ENCODE data around the gene NAPEPLD. TPM values are rescaled to one million over a fixed set of nuclear protein-coding genes. Genes with fewer than 3 reads are reported as not detected.
"Not testable (repeated sequence)": the region's sequence is repeated elsewhere in the genome, so short reads cannot be mapped to it uniquely, and the experiment has no call there.

Gene NAPEPLD
- total and polyA plus RNA-seq, 3 experiments from 2014 or later, result 7.6 to 8.5 (median 8.4) TPM

DNA sequence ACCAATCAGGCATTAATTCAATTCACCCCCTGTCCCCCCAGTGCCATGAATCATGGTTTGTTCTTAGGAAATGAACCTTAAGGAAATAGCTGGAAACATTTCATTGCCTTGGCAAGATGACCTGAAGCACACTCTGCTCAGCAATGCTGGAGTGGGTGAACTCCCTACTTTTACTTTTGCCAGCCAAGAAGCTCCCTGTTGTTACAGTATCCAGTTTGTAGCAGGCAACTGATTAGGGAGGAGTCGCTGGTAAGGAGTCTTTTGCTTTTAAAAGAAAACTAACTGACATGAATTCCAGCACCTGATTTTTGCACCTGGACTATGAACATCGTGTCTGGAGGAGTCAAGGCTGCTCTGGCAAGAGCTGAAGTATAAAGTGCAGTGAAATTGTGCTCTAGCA, 13.7 kb upstream of the NAPEPLD start:
- H3K4me3 ChIP-seq (ENCODE audit: low read length); CTCF ChIA-PET; H3K27ac ChIP-seq (ENCODE audit: low read depth, low read length); DNase-seq; H3K27me3 Mint-ChIP-seq; H3K4me1 Mint-ChIP-seq; H3K9me3 Mint-ChIP-seq; H3K27ac Mint-ChIP-seq; H3K27me3 ChIP-seq (ENCODE audit: insufficient read depth, low read length, poor library complexity, severe bottlenecking); H3K36me3 Mint-ChIP-seq; H3K36me3 ChIP-seq (ENCODE audit: insufficient read depth, low read length); POLR2A ChIA-PET; H3K4me1 ChIP-seq (ENCODE audit: insufficient read depth, low read length); H3K4me3 Mint-ChIP-seq; H3K9me3 ChIP-seq (ENCODE audit: low read length): not testable (repeated sequence)

DNA sequence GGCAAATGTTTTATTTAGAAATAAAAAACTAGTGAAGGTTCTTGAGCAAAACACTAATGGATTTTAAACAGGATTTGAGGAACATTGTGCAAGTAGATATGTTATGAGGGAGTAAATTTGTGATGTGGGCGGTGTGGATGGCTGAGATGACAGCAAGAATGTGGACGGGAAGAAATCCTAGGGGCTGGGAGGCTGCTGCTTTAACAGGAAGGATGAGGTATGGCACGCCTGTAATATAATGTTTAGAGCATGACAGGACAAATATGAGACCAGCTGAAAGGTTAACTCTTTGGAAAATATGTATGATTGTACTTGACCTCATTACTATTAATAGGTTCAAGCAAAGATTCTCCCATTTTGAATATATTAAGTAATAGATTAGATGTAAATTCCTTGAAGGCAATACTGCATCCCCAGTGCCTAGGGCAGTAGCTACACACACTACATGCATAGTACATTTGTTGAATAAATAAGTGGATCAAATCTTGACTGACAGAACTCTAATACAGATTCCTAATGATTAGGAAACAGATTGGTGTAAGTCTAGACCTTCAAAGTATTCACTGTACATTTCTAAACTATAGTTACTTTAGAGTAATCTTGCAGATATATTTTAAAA, 13.2 kb upstream of the NAPEPLD start:
- H3K27ac ChIP-seq (ENCODE audit: low read depth, low read length); H3K9me3 ChIP-seq (ENCODE audit: low read length); H3K36me3 ChIP-seq (ENCODE audit: insufficient read depth, low read length); H3K27ac Mint-ChIP-seq; H3K36me3 Mint-ChIP-seq; H3K27me3 Mint-ChIP-seq; H3K4me3 ChIP-seq (ENCODE audit: low read length); H3K4me1 ChIP-seq (ENCODE audit: insufficient read depth, low read length); CTCF ChIA-PET; DNase-seq; H3K27me3 ChIP-seq (ENCODE audit: insufficient read depth, low read length, poor library complexity, severe bottlenecking); POLR2A ChIA-PET; H3K4me1 Mint-ChIP-seq; H3K4me3 Mint-ChIP-seq; H3K9me3 Mint-ChIP-seq: not testable (repeated sequence)

DNA sequence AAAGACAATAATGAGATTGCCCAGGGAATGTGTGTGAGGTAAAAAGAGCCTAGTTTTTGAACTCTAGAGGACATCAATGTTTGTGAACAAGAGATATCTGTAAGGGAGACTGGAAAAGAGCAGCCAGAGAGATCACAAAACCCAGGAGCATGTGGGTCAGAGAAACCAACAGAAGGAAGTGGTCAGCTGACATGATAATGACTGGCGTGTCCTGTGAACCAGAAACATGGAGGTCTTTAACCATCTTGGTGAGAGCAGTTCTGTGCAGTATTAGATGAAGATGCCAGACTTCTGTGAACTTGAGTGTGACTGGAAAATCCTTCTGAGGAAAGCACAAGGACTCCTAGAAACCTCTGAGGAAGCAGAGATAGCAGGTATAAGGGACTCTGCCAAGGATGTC, 10.2 kb upstream of the NAPEPLD start:
- peaks cover 12 to 14% (median 12%) of the 10 kb centered on the region in 3 donors for H3K4me1 Mint-ChIP-seq
- H3K4me1 ChIP-seq (ENCODE audit: insufficient read depth, low read length); H3K27me3 ChIP-seq (ENCODE audit: insufficient read depth, low read length, poor library complexity, severe bottlenecking); H3K4me3 ChIP-seq (ENCODE audit: low read length); H3K9me3 Mint-ChIP-seq; CTCF ChIA-PET; POLR2A ChIA-PET; DNase-seq; H3K27me3 Mint-ChIP-seq; H3K27ac ChIP-seq (ENCODE audit: low read depth, low read length); H3K36me3 ChIP-seq (ENCODE audit: insufficient read depth, low read length); H3K9me3 ChIP-seq (ENCODE audit: low read length); H3K36me3 Mint-ChIP-seq; H3K4me3 Mint-ChIP-seq: not testable (repeated sequence)
- peak overlapping the region in 1 of 8 donors; percentile 26 for H3K27ac Mint-ChIP-seq

DNA sequence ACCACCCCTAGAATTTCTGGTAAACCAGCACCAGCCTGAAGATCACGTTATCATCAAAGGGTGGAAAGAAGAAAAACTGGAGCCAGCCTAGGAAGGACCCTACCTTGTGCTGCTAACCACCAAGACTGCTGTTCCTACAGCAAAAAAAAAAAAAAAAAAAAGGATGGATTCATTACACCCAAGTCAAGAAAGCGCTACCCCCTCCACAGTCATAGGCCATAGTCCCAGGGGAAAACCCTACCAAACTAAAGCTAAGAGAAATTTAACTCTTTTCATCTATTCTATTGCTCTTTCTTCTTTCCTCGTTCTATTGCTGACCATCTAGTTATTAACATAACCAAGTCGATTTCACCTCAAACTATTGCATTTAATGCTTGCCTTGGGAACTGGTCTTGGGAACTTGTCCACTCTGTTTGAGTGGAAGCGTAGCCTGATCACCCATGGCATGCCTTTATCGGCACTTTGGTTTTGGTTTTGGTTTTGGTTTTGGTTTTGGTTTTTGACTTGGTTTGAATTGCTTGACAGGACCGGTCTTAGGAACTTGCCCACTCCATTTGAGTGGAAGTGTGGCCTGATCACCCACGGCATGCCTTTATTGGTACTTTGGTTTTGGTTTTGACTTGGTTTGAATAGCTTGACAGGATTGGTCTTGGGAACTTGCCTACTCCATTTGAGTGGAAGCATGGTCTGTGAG, 6.6 kb upstream of the NAPEPLD start:
- DNase-seq, result peak in 1 of 5 donors; percentile 22
- Mint-ChIP-seq H3K27ac (peak overlapping the region; percentile 41 to 91 (median 87)), H3K4me3 (peak overlapping the region; percentile 75 to 90 (median 78)), H3K4me1 (peaks cover 12 to 20% (median 14%) of the 10 kb centered on the region in 3 donors)
- H3K36me3 Mint-ChIP-seq; POLR2A ChIA-PET; H3K9me3 ChIP-seq (ENCODE audit: low read length); H3K27ac ChIP-seq (ENCODE audit: low read depth, low read length); H3K36me3 ChIP-seq (ENCODE audit: insufficient read depth, low read length); H3K27me3 Mint-ChIP-seq; H3K4me1 ChIP-seq (ENCODE audit: insufficient read depth, low read length); CTCF ChIA-PET; H3K9me3 Mint-ChIP-seq; H3K4me3 ChIP-seq (ENCODE audit: low read length); H3K27me3 ChIP-seq (ENCODE audit: insufficient read depth, low read length, poor library complexity, severe bottlenecking): not testable (repeated sequence)

DNA sequence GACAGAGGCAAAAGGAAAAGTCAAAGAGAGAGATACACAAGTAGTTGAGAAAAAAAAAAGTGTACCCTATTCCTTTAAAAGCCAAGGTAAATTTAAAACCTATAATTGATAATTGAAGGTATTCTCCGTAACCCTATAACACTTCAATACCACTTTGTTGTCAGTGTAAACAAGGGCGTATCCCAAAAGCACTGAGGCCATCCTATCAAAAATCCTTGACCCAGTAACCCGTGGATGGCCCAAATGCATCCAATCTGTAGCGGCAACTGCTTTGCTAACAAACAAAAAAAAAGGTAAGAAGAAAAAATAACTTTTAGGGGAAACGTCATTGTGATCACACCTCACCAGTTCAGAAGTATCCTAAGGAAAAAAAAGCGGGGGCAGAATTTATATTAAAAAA, 5.1 kb upstream of the NAPEPLD start:
- Mint-ChIP-seq H3K27ac (peak overlapping the region in 1 of 8 donors; percentile 64), H3K4me3 (peak overlapping the region in 1 of 7 donors; percentile 48), H3K9me3 (no peaks in the 10 kb centered on the region), H3K4me1 (peaks cover 18 to 30% (median 23%) of the 10 kb centered on the region in 3 donors), H3K36me3 (peaks cover 0 to 3% (median 1%) of the 10 kb centered on the region in 3 donors), H3K27me3 (peaks cover 0 to 1% of the 10 kb centered on the region in 2 donors)
- Histone ChIP-seq H3K4me1 (ENCODE audit: insufficient read depth, low read length) (peaks cover 7% of the 10 kb centered on the region), H3K36me3 (ENCODE audit: insufficient read depth, low read length) (no peaks in the 10 kb centered on the region), H3K9me3 (ENCODE audit: low read length) (no peaks in the 10 kb centered on the region), H3K4me3 (ENCODE audit: low read length) (no peak overlapping the region), H3K27ac (ENCODE audit: low read depth, low read length) (no peak overlapping the region), H3K27me3 (ENCODE audit: insufficient read depth, low read length, poor library complexity, severe bottlenecking) (no peaks in the 10 kb centered on the region)
- DNase-seq, result no peak
- ChIA-PET CTCF (no interaction called here), POLR2A (no interaction called here)

DNA sequence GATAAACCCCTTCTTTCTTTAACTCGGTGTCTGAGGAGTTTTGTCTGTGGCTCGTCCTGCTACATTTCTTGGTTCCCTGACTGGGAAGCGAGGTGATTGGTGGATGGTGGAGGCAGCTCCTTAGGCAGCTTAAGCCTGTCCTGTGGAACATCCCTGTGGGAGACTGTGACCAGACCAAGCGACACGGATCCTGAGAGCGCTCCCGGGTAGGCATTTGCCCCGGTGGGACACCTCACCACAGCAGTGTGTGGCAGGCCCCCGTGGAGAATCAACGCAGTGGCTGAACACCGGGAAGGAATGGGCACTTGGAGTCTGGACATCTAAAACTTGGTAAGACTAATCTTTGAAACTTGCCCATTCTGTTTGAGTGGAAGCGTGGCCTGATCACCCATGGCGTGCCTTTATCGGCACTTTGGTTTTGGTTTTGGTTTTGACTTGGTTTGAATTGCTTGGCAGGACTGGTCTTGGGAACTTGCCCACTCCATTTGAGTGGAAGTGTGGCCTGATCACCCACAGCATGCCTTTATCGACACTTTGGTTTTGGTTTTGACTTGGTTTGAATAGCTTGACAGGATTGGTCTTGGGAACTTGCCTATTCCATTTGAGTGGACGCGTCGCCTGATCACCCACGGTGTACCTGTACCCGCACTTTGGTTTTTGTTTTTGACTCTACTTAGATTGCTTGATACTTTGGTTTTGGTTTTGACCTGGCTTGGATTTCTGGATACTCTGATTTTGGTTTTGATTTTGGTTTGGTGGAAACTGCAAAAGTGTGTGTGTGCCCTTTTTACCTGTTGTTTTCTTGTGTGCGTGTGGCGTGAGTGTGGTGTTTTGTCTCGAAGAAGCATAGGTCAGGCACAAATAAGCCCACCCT, 4.1 kb upstream of the NAPEPLD start:
- peak overlapping the region in 2 of 7 donors; percentile 29 to 49 for H3K4me3 Mint-ChIP-seq
- POLR2A ChIA-PET; H3K9me3 Mint-ChIP-seq; H3K9me3 ChIP-seq (ENCODE audit: low read length); H3K36me3 ChIP-seq (ENCODE audit: insufficient read depth, low read length); H3K27ac ChIP-seq (ENCODE audit: low read depth, low read length); H3K4me3 ChIP-seq (ENCODE audit: low read length); H3K27me3 Mint-ChIP-seq; CTCF ChIA-PET; H3K36me3 Mint-ChIP-seq; H3K27me3 ChIP-seq (ENCODE audit: insufficient read depth, low read length, poor library complexity, severe bottlenecking); DNase-seq: not testable (repeated sequence)
- peaks cover 28 to 38% (median 33%) of the 10 kb centered on the region in 3 donors for H3K4me1 Mint-ChIP-seq
- H3K27ac Mint-ChIP-seq, result peak overlapping the region in 2 of 8 donors; percentile 13 to 21
- H3K4me1 ChIP-seq (ENCODE audit: insufficient read depth, low read length), result peaks cover 12% of the 10 kb centered on the region

DNA sequence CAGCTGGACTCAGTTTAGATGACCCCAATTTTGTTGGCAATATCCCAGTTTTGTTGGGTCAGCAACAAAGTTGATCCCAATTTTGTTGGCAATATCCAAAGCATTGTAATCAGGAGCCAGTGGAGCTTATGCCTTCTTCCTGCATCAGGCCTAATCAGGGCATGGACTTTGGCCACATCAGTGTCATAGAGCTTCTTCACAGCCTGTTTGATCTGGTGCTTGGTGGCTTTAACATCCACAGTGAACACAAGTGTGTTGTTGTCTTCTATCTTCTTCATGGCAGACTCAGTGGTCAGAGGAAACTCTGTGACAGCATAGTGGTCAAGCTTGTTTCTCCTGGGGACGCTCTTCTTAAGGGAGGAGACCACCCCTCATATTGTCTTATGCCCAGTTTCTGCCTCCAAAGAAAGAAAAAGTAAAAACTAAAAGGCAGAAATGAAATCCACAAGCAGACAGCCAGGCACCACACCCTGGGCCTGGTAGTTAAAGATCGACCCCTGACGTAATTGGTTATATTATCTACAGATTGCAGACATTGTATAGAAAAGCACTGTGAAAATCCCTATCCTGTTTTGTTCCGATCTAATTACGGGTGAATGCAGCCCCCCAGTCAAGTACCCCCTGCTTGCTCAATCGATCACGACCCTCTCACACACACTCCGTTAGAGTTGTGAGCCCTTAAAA, 3.2 kb upstream of the NAPEPLD start:
- H3K27me3 Mint-ChIP-seq; H3K36me3 ChIP-seq (ENCODE audit: insufficient read depth, low read length); DNase-seq; H3K36me3 Mint-ChIP-seq; H3K27ac ChIP-seq (ENCODE audit: low read depth, low read length); POLR2A ChIA-PET; H3K9me3 ChIP-seq (ENCODE audit: low read length); H3K9me3 Mint-ChIP-seq; H3K4me3 ChIP-seq (ENCODE audit: low read length); H3K27me3 ChIP-seq (ENCODE audit: insufficient read depth, low read length, poor library complexity, severe bottlenecking); CTCF ChIA-PET: not testable (repeated sequence)
- H3K4me1 Mint-ChIP-seq, result peaks cover 34 to 46% (median 41%) of the 10 kb centered on the region in 3 donors
- H3K4me1 ChIP-seq (ENCODE audit: insufficient read depth, low read length), result peaks cover 18% of the 10 kb centered on the region
- H3K4me3 Mint-ChIP-seq, result peak overlapping the region in 2 of 7 donors; percentile 9 to 49
- H3K27ac Mint-ChIP-seq, result peak overlapping the region in 1 of 8 donors; percentile 13

DNA sequence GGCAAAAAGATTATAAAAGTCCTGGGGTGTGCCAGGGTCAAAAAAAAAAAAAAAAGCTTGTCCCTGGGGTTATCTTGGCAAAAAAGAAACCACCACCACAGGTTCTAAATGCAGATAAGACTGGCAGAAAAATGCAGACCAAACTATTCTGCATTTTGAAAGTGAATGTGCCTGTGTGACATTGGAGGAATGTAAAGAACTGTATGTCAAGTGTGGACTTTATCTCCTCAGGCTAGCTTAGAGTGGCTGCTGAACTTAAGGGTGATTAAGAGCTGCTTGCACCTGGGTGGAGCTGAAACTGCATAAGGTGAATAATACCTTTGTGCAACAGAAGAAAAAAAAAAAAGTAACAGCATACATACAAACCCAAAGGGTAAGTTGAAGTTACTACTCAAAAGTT, 1.3 kb upstream of the NAPEPLD start:
- Histone ChIP-seq H3K4me3 (ENCODE audit: low read length) (peak overlapping the region; percentile 71), H3K9me3 (ENCODE audit: low read length) (no peaks in the 10 kb centered on the region), H3K4me1 (ENCODE audit: insufficient read depth, low read length) (peaks cover 21% of the 10 kb centered on the region), H3K27me3 (ENCODE audit: insufficient read depth, low read length, poor library complexity, severe bottlenecking) (no peaks in the 10 kb centered on the region), H3K27ac (ENCODE audit: low read depth, low read length) (peak overlapping the region; percentile 69), H3K36me3 (ENCODE audit: insufficient read depth, low read length) (no peaks in the 10 kb centered on the region)
- ChIA-PET CTCF (no interaction called here), POLR2A (no interaction called here)
- peaks cover 0 to 1% of the 10 kb centered on the region in 2 donors for H3K27me3 Mint-ChIP-seq
- peaks cover 35 to 54% (median 48%) of the 10 kb centered on the region in 3 donors for H3K4me1 Mint-ChIP-seq
- H3K9me3 Mint-ChIP-seq, result peaks cover 0 to 2% (median 0%) of the 10 kb centered on the region in 5 donors
- peak overlapping the region; percentile 42 to 99 (median 77) for H3K4me3 Mint-ChIP-seq
- no peak for DNase-seq
- H3K27ac Mint-ChIP-seq, result peak overlapping the region in 1 of 8 donors; percentile 79
- H3K36me3 Mint-ChIP-seq, result peaks cover 0 to 8% (median 1%) of the 10 kb centered on the region in 3 donors

Data from CD8-positive, alpha-beta memory T cell (primary cell).